IMR-90 (cell line): ENCODE results near the gene CHIT1. TPM values are rescaled to one million over a fixed set of nuclear protein-coding genes. Genes with fewer than 3 reads are reported as not detected.

Experiments
- ATAC-seq: fragments of 200-7000 bp; cut with Tn5 transposase; 2 replicates; pipeline ENCODE4 v1.9.1; 2020; ENCODE audit warnings: low read depth, mild to moderate bottlenecking, moderate library complexity
- BruUV-seq: library from RNA; stranded (reverse); fragments of 400-500 nt; replicated peaks from 2 replicates; lab custom pipeline; 2021; lab: Mats Ljungman, UMichigan
- CTCF ChIA-PET: fragments of 300-600 bp; formaldehyde crosslinking; extraction: SDS; loops from one replicate; lab custom pipeline; 2021; ENCODE audit warnings: antibody characterized with exemption; lab: Yijun Ruan, JAX
- POLR2A ChIA-PET: fragments of 300-600 bp; sonication (Branson Sonifier 250); formaldehyde crosslinking; loops from one replicate; lab custom pipeline; 2022; ENCODE audit warnings: antibody characterized with exemption; ENCODE audit not compliant: unreplicated experiment; lab: Charles Lee
- DNase-seq: peaks from one replicate; pipeline ENCODE4 v3.0.0; 2013
- H2AFZ ChIP-seq: replicated peaks from 2 replicates; pipeline ENCODE3; 2013; ENCODE audit warnings: low read length, mild to moderate bottlenecking; ENCODE audit not compliant: poor library complexity
- H2AK5ac ChIP-seq: 2 replicates; pipeline ENCODE4 v1.6.1; 2013; ENCODE audit warnings: low read depth, low read length, inconsistent platforms
- H2AK9ac ChIP-seq: replicated peaks from 2 replicates; pipeline ENCODE3; 2013; ENCODE audit warnings: mild to moderate bottlenecking, low read depth, low read length, moderate library complexity; ENCODE audit not compliant: poor library complexity
- H2BK120ac ChIP-seq: 2 replicates; pipeline ENCODE4 v1.6.1; 2013; ENCODE audit warnings: low read depth, low read length, inconsistent platforms
- H2BK15ac ChIP-seq: 3 replicates; pipeline ENCODE4 v1.6.1; 2013; ENCODE audit warnings: low read depth, low read length, inconsistent platforms
- H2BK20ac ChIP-seq: 2 replicates; pipeline ENCODE4 v1.6.1; 2013; ENCODE audit warnings: low read depth, mild to moderate bottlenecking, inconsistent platforms, low read length, moderate library complexity
- H2BK5ac ChIP-seq: 2 replicates; pipeline ENCODE4 v1.6.1; 2013; ENCODE audit warnings: mild to moderate bottlenecking, low read depth, low read length, inconsistent platforms; ENCODE audit not compliant: poor library complexity, severe bottlenecking
- H3K14ac ChIP-seq: replicated peaks from 2 replicates; pipeline ENCODE4 v1.6.1; 2013; ENCODE audit warnings: low read depth, low read length, inconsistent platforms
- H3K18ac ChIP-seq: 2 replicates; pipeline ENCODE4 v1.6.1; 2013; ENCODE audit warnings: low read depth, low read length, control low read depth
- H3K23ac ChIP-seq: 2 replicates; pipeline ENCODE4 v1.6.1; 2013; ENCODE audit warnings: low read depth, low read length, inconsistent platforms
- H3K27ac ChIP-seq: 2 replicates; pipeline ENCODE4 v1.5.1; 2013; ENCODE audit warnings: mild to moderate bottlenecking, control low read depth, low read length; ENCODE audit not compliant: insufficient read depth
- H3K27me3 ChIP-seq: 2 replicates; pipeline ENCODE4 v1.6.1; 2013; ENCODE audit warnings: low read length; ENCODE audit not compliant: control insufficient read depth, insufficient read depth
- H3K36me3 ChIP-seq: 2 replicates; pipeline ENCODE4 v1.6.1; 2013; ENCODE audit warnings: low read length, mixed read lengths; ENCODE audit not compliant: control insufficient read depth, insufficient read depth
- H3K4ac ChIP-seq: 2 replicates; pipeline ENCODE4 v1.6.1; 2013; ENCODE audit warnings: low read depth, low read length, inconsistent platforms
- H3K4me1 ChIP-seq: 2 replicates; pipeline ENCODE4 v1.6.1; 2013; ENCODE audit warnings: low read length, mixed read lengths; ENCODE audit not compliant: control insufficient read depth, insufficient read depth
- H3K4me2 ChIP-seq: 2 replicates; pipeline ENCODE4 v1.6.1; 2013; ENCODE audit warnings: low read depth, mild to moderate bottlenecking, control low read depth, low read length, moderate library complexity
- H3K4me3 ChIP-seq: 2 replicates; pipeline ENCODE4 v1.5.1; 2013; ENCODE audit warnings: low read depth, mild to moderate bottlenecking, control low read depth, low read length, moderate library complexity; ENCODE audit not compliant: insufficient read depth
- H3K56ac ChIP-seq: 2 replicates; pipeline ENCODE4 v1.6.1; 2013; ENCODE audit warnings: low read length, inconsistent platforms; ENCODE audit not compliant: insufficient read depth; ENCODE audit errors: extremely low read depth
- H3K79me1 ChIP-seq, 2 experiments: 2 replicates each; pipeline ENCODE4 v1.6.1; 2013; ENCODE audit warnings: low read length in 2 of 2, inconsistent platforms in 1 of 2, low read depth in 1 of 2
- H3K9ac ChIP-seq: 2 replicates; pipeline ENCODE4 v1.6.1; 2013; ENCODE audit warnings: low read depth, low read length, control low read depth
- H3K9me1 ChIP-seq: 2 replicates; pipeline ENCODE4 v1.6.1; 2013; ENCODE audit warnings: low read length, inconsistent platforms; ENCODE audit not compliant: insufficient read depth
- H3K9me3 ChIP-seq: 2 replicates; pipeline ENCODE4 v1.6.1; 2013; ENCODE audit warnings: low read length; ENCODE audit not compliant: control insufficient read depth, insufficient read depth
- H4K20me1 ChIP-seq: 2 replicates; pipeline ENCODE4 v1.6.1; 2013; ENCODE audit warnings: low read length, inconsistent platforms; ENCODE audit not compliant: insufficient read depth
- H4K5ac ChIP-seq: 2 replicates; pipeline ENCODE4 v1.6.1; 2013; ENCODE audit warnings: mild to moderate bottlenecking, low read depth, low read length, control low read depth
- H4K8ac ChIP-seq, 2 experiments: 2 replicates each; pipeline ENCODE4 v1.6.1; 2013; ENCODE audit warnings: low read depth in 2 of 2, low read length in 2 of 2, control low read depth in 1 of 2, inconsistent platforms in 1 of 2
- H4K91ac ChIP-seq: 2 replicates; pipeline ENCODE4 v1.6.1; 2013; ENCODE audit warnings: low read depth, low read length, inconsistent platforms; ENCODE audit not compliant: insufficient read depth
- BHLHE40 ChIP-seq: fragments of 150-350 bp; IDR thresholded peaks from 2 replicates; pipeline ENCODE4 v1.6.1; 2016; ENCODE audit warnings: mild to moderate bottlenecking, low read depth, low read length
- CEBPB ChIP-seq: IDR thresholded peaks from 2 replicates; pipeline ENCODE4 v1.6.1; 2012; ENCODE audit warnings: low read depth, low read length, improper control_type of control experiment
- FOS ChIP-seq: fragments of 150-350 bp; IDR thresholded peaks from 2 replicates; pipeline ENCODE4 v1.6.1; 2016; ENCODE audit warnings: low read depth, low read length
- MXI1 ChIP-seq: IDR thresholded peaks from 2 replicates; pipeline ENCODE4 v1.6.1; 2012; ENCODE audit warnings: low read depth, mild to moderate bottlenecking, low read length, moderate library complexity, borderline replicate concordance
- RAD21 ChIP-seq: IDR thresholded peaks from 2 replicates; pipeline ENCODE4 v1.6.1; 2012; ENCODE audit warnings: low read length, improper control_type of control experiment
- SMC3 ChIP-seq: fragments of 150-350 bp; IDR thresholded peaks from 2 replicates; pipeline ENCODE4 v1.6.1; 2016; ENCODE audit warnings: low read depth, mild to moderate bottlenecking, antibody characterized with exemption, low read length, moderate library complexity
- WGBS, 2 experiments: methylation state at CpG; one replicate each; pipeline versions ENCODE4 v1.1.5 to v1.1.7; 2013; ENCODE audit warnings: missing lambda C conversion rate in 2 of 2; ENCODE audit not compliant: insufficient read length in 1 of 2; ENCODE audit errors: extremely low coverage in 2 of 2; 5-methylcytosine and 5-hydroxymethylcytosine counted together
- dilution Hi-C: fragments of 300-500 bp; cut with HindIII; formaldehyde crosslinking; loops from one replicate; pipeline ENCODE4 v1.14.3; 2018; ENCODE audit warnings: low sequenced_read_pairs; ENCODE audit not compliant: unreplicated experiment
- in situ Hi-C: fragments of 300-500 bp; cut with MboI; formaldehyde crosslinking; loops from 3 replicates; pipeline ENCODE4 v1.14.3; 2019; ENCODE audit warnings: low sequenced_read_pairs, inconsistent platforms, mixed read lengths
- intact Hi-C: fragments of 100-400 bp; cut with micrococcal nuclease; formaldehyde crosslinking; loops from 2 replicates; pipeline ENCODE4 v1.10.0; 2022
- polyA plus RNA-seq, 3 experiments: library from polyadenylated mRNA; depleted of rRNA; stranded (reverse); fragments of >200 nt; gene quantifications; 2 replicates each; pipeline ENCODE4 v1.2.3, GENCODE V29; 2012; ENCODE audit warnings: low replicate concordance in 1 of 3
- total RNA-seq: library from RNA; depleted of rRNA; stranded (reverse); fragments of >200 nt; gene quantifications from 2 replicates; pipeline ENCODE4 v1.2.3, GENCODE V29; 2012
- TF ChIP-seq, protein P1 (sequence below): fragments of 150-350 bp; IDR thresholded peaks from 2 replicates; pipeline ENCODE4 v1.6.1; 2016; ENCODE audit warnings: low read depth, mild to moderate bottlenecking, low read length, moderate library complexity, borderline replicate concordance

The CHIT1 gene
- total and polyA plus RNA-seq, 2 of the 4 experiments (the other 2 are of a cell fraction) = not detected

DNA sequence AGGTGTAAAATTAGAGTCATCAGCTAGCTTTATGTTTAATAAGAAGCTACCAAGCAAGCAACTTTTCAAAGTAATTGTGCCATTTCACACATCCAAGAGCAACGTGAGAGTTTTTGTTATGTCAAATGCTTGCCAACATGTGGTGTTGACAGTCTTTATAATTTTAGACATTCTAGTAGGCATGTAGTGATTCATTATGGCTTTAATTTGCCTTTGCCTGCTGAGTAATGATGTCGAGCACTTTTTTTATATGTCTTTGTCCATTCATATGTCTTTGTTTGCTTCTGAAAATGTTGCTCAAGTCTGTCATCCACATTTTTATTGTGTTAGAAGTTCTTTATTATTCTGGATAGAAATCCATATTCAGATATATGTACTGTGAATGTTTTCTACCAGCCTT is 21.4 kb upstream of the CHIT1 start:
- no peak overlapping the region for H2AFZ ChIP-seq

More for the DNA sequence above, 21.4 kb upstream of the CHIT1 start:
- H4K20me1 ChIP-seq = no peaks in the 10 kb centered on the region
- dilution Hi-C loops = no loop called here
- ATAC-seq (no peak), DNase-seq (no peak)
- H3K36me3 ChIP-seq = no peaks in the 10 kb centered on the region
- no peak overlapping the region for H3K56ac ChIP-seq
- ChIA-PET POLR2A (no interaction called here), CTCF (interaction anchor here (1.2 to 1.9 kb wide), 2 partner anchors 11 to 16 kb away, joined by 4 to 6 read pairs; no protein-coding TSS in a partner anchor)
- no peak overlapping the region for H2BK20ac ChIP-seq
- H2BK15ac ChIP-seq = no peak overlapping the region
- no peak overlapping the region for H2AK5ac ChIP-seq
- no peak overlapping the region for H3K9ac ChIP-seq
- H4K91ac ChIP-seq = no peak overlapping the region
- H3K4me2 ChIP-seq = no peak overlapping the region
- H3K4me1 ChIP-seq = no peaks in the 10 kb centered on the region
- TF ChIP-seq RAD21 = no peak
- no peak for TF ChIP-seq MXI1
- TF ChIP-seq, protein P1, sequence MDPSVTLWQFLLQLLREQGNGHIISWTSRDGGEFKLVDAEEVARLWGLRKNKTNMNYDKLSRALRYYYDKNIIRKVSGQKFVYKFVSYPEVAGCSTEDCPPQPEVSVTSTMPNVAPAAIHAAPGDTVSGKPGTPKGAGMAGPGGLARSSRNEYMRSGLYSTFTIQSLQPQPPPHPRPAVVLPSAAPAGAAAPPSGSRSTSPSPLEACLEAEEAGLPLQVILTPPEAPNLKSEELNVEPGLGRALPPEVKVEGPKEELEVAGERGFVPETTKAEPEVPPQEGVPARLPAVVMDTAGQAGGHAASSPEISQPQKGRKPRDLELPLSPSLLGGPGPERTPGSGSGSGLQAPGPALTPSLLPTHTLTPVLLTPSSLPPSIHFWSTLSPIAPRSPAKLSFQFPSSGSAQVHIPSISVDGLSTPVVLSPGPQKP = no peak
- TF ChIP-seq FOS = no peak
- no peak for TF ChIP-seq BHLHE40
- TF ChIP-seq SMC3 = no peak
- TF ChIP-seq CEBPB = no peak
- no peak overlapping the region for H2BK5ac ChIP-seq
- in situ Hi-C loops = no loop called here
- intact Hi-C loops = no loop called here
- no peak overlapping the region for H3K23ac ChIP-seq
- H3K4me3 ChIP-seq = no peak overlapping the region
- H3K4ac ChIP-seq = no peak overlapping the region
- no peak overlapping the region for H2BK120ac ChIP-seq
- no peaks in the 10 kb centered on the region for H3K79me1 ChIP-seq
- no peak overlapping the region for H3K27ac ChIP-seq
- H3K18ac ChIP-seq = no peak overlapping the region
- no CpG with 5 or more reads among the region's 2 CpGs for WGBS, 2 experiments
- H4K8ac ChIP-seq = no peak overlapping the region
- no TSS peak for BruUV-seq
- H3K9me3 ChIP-seq = no peaks in the 10 kb centered on the region; the same call in 1 of the 2 replicates
- H3K9me1 ChIP-seq = no peaks in the 10 kb centered on the region
- no peak overlapping the region for H4K5ac ChIP-seq
- H3K14ac ChIP-seq = no peak overlapping the region
- no peak overlapping the region for H2AK9ac ChIP-seq
- peaks cover 15% of the 10 kb centered on the region for H3K27me3 ChIP-seq
